ENCODE results near the gene SLC25A11. TPM values are rescaled to one million over a fixed set of nuclear protein-coding genes. Genes with fewer than 3 reads are reported as not detected.

The SLC25A11 gene
- total RNA-seq, 1 experiment from 2014 or later, result 40.1 TPM

DNA sequence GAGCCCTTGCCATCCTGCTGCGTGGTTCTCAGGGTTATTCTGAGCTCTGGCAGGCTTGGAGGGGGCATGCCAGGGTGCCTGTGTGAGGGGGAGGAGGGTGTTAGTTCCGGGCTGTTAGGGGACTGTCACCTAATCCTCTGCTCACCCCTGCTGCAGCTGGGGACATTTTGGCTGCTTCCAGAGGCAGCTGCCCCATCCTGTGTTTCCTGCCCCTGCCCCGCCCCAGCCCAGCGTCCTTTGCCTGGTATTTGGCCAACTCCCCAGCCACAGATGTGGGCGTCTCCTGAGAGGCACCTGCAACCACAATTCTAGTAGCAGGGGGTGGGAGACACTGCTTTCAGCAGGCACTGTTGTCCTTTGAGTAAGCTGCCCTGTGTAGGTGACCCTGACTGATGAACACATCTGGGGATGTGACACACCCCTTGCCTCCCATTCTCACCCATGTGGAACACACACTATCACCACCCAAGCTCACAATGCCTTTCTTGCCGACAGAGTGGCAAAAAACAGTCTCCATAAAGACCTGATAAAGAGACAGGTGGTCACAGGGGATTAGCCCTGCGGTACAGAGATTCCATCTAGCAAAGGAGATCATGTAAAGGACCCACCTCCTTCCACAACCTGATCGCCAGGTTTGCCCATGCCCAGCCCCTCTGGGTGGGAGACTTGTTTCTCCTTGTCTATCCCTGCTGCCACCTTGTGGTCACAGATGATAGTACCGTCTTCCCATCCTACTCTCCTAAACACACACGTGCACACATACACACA lies 36.6 kb downstream of the SLC25A11 start, which contains the start of gene CHRNE:
Gene CHRNE (minus strand): TSS at position 48 of the 768 bp plus-strand sequence. CDS start 35 bp downstream, at position 13.
- Mint-ChIP-seq H3K27me3 (ENCODE audit: insufficient read depth, unreplicated experiment) (no peaks in the 10 kb centered on the region), H3K36me3 (ENCODE audit: insufficient read depth, unreplicated experiment) (peaks cover 20% of the 10 kb centered on the region), H3K4me1 (ENCODE audit: low read depth, unreplicated experiment) (peaks cover 10% of the 10 kb centered on the region), H3K27ac (ENCODE audit: unreplicated experiment) (no peak within 1 kb of the TSS), H3K9me3 (ENCODE audit: unreplicated experiment) (no peaks in the 10 kb centered on the region), H3K4me3 (ENCODE audit: unreplicated experiment) (no peak within 1 kb of the TSS)
- intact Hi-C loops (cut with micrococcal nuclease; ENCODE audit: unreplicated experiment), result no loop called here
- peaks cover 3% of the 10 kb centered on the region; the same call in 1 of the 2 replicates for H3K4me1 ChIP-seq
- H3K27me3 ChIP-seq (replicated peaks; ENCODE audit: control insufficient read depth, insufficient read depth, low read length), result no peaks in the 10 kb centered on the region
- no peak within 1 kb of the TSS for H3K4me3 ChIP-seq (ENCODE audit: low read depth, low read length)
- CTCF ChIA-PET, result interaction anchor here (0.6 kb wide), 2 partner anchors 11 to 14 kb away, joined by 3 to 6 read pairs; no protein-coding TSS in a partner anchor
- POLR2A ChIA-PET, result no interaction called here
- H3K36me3 ChIP-seq (ENCODE audit: control insufficient read depth, insufficient read depth, low read length), result no peaks in the 10 kb centered on the region
- BruUV-seq (replicated peaks), result no TSS peak
- DNase-seq, result peak; percentile 70 to 78
- no peaks in the 10 kb centered on the region for H3K9me3 ChIP-seq
- TF ChIP-seq, protein P1, sequence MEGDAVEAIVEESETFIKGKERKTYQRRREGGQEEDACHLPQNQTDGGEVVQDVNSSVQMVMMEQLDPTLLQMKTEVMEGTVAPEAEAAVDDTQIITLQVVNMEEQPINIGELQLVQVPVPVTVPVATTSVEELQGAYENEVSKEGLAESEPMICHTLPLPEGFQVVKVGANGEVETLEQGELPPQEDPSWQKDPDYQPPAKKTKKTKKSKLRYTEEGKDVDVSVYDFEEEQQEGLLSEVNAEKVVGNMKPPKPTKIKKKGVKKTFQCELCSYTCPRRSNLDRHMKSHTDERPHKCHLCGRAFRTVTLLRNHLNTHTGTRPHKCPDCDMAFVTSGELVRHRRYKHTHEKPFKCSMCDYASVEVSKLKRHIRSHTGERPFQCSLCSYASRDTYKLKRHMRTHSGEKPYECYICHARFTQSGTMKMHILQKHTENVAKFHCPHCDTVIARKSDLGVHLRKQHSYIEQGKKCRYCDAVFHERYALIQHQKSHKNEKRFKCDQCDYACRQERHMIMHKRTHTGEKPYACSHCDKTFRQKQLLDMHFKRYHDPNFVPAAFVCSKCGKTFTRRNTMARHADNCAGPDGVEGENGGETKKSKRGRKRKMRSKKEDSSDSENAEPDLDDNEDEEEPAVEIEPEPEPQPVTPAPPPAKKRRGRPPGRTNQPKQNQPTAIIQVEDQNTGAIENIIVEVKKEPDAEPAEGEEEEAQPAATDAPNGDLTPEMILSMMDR (IDR thresholded peaks at IDR 0.05; ENCODE audit: insufficient read depth in 1 of 2, low read depth in 1 of 2, low read length in 1 of 2, severe bottlenecking in 1 of 2, unreplicated experiment in 1 of 2), result peak; percentile 33 to 51

DNA sequence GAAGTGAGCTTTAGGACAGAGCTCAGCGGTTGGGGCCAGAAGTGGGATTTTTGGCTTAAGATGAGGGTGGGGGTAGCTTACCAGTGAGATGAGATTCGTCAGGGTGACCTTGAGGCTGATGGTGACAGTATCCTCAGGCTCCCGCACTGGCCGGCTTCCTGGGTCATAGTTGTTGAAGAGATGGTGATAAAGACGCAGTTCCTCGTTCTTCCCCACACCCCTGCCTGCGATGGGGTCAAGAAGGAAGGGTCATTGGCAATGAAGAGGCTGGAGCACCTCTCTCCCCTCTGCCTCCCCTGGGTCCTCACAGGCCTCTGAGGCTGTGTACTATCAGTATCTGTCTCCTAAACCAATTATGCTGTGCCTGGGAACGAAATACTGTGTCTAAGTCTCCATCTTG lies 37.3 kb downstream of the SLC25A11 start:
- Mint-ChIP-seq H3K36me3 (ENCODE audit: insufficient read depth, unreplicated experiment) (peaks cover 20% of the 10 kb centered on the region), H3K4me3 (ENCODE audit: unreplicated experiment) (no peak overlapping the region), H3K4me1 (ENCODE audit: low read depth, unreplicated experiment) (peaks cover 10% of the 10 kb centered on the region), H3K27ac (ENCODE audit: unreplicated experiment) (no peak overlapping the region), H3K27me3 (ENCODE audit: insufficient read depth, unreplicated experiment) (no peaks in the 10 kb centered on the region), H3K9me3 (ENCODE audit: unreplicated experiment) (no peaks in the 10 kb centered on the region)
- ChIA-PET POLR2A (no interaction called here), CTCF (no interaction called here)
- intact Hi-C loops (cut with micrococcal nuclease; ENCODE audit: unreplicated experiment), result no loop called here
- TF ChIP-seq, protein P1 (IDR thresholded peaks at IDR 0.05; ENCODE audit: insufficient read depth in 1 of 2, low read depth in 1 of 2, low read length in 1 of 2, severe bottlenecking in 1 of 2, unreplicated experiment in 1 of 2), result no peak
- Histone ChIP-seq H3K9me3 (no peaks in the 10 kb centered on the region), H3K4me1 (peaks cover 3% of the 10 kb centered on the region; the same call in 1 of the 2 replicates), H3K4me3 (ENCODE audit: low read depth, low read length) (no peak overlapping the region), H3K27me3 (replicated peaks; ENCODE audit: control insufficient read depth, insufficient read depth, low read length) (no peaks in the 10 kb centered on the region), H3K36me3 (ENCODE audit: control insufficient read depth, insufficient read depth, low read length) (no peaks in the 10 kb centered on the region)
- no TSS peak for BruUV-seq (replicated peaks)
- no peak for DNase-seq

DNA sequence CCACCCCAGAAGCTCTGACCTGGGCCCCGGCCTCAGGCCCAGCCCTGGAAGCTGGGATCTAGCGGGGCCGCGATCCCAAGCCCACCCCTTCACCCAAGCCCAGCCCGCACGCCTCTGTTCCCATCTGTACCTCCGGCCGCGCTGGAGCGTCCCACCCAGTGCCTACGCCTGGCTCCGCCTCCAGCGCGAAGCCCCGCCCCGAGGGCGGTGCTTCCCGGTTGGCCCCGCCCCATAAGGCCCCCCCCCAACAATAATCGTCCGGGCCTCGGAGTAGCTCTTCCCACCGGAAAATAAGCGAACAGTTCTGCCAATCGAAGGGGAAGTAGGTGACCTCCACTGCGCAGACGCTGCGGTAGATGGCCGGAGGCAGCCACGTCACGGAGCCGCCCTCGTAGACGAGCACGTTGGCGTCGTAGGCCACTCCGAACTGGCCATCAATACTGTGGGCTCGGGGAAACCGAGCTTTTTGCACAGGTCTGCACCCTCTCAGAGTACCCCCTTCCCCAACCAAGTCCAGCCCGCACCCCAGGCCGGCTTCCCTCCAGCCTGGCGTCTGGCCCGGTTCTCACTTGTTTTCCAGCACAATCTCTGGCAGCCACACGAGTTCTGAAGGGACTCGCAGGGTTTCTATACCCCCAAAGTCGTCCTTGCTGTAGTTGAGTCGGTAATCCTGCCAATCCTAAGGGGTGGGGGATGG lies 38.0 kb downstream of the SLC25A11 start:
- H3K36me3 Mint-ChIP-seq (ENCODE audit: insufficient read depth, unreplicated experiment), result peaks cover 20% of the 10 kb centered on the region
- TF ChIP-seq, protein P1 (IDR thresholded peaks at IDR 0.05; ENCODE audit: insufficient read depth in 1 of 2, low read depth in 1 of 2, low read length in 1 of 2, severe bottlenecking in 1 of 2, unreplicated experiment in 1 of 2), result no peak
- H3K27me3 Mint-ChIP-seq (ENCODE audit: insufficient read depth, unreplicated experiment), result no peaks in the 10 kb centered on the region
- peaks cover 3% of the 10 kb centered on the region; the same call in 1 of the 2 replicates for H3K4me1 ChIP-seq
- no peaks in the 10 kb centered on the region for H3K9me3 ChIP-seq
- H3K27ac Mint-ChIP-seq (ENCODE audit: unreplicated experiment), result no peak overlapping the region
- no peaks in the 10 kb centered on the region for H3K9me3 Mint-ChIP-seq (ENCODE audit: unreplicated experiment)
- ChIA-PET CTCF (no interaction called here), POLR2A (no interaction called here)
- H3K4me3 Mint-ChIP-seq (ENCODE audit: unreplicated experiment), result no peak overlapping the region
- no peak overlapping the region for H3K4me3 ChIP-seq (ENCODE audit: low read depth, low read length)
- peaks cover 10% of the 10 kb centered on the region for H3K4me1 Mint-ChIP-seq (ENCODE audit: low read depth, unreplicated experiment)
- no peaks in the 10 kb centered on the region for H3K27me3 ChIP-seq (replicated peaks; ENCODE audit: control insufficient read depth, insufficient read depth, low read length)
- no peaks in the 10 kb centered on the region for H3K36me3 ChIP-seq (ENCODE audit: control insufficient read depth, insufficient read depth, low read length)
- intact Hi-C loops (cut with micrococcal nuclease; ENCODE audit: unreplicated experiment), result no loop called here
- no TSS peak for BruUV-seq (replicated peaks)
- DNase-seq, result no peak
